GM23338 (cell line): Measurements from ENCODE around the gene NDUFS6.

Experiments
- CTCF ChIP-seq, 2 experiments: fragments of 200-600 bp in 1 of 2; sonication (generic) in 1 of 2; conservative IDR thresholded peaks; 2 replicates each; pipeline versions ENCODE4 v1.5.1 to v1.6.1; 2016 to 2017; ENCODE audit warnings: antibody characterized with exemption in 2 of 2, low read depth in 2 of 2, mild to moderate bottlenecking in 2 of 2, moderate library complexity in 1 of 2
- POLR2AphosphoS5 ChIP-seq: IDR thresholded peaks from 2 replicates; pipeline ENCODE4 v1.6.1; 2016; ENCODE audit warnings: antibody characterized with exemption, low read depth

- TF ChIP-seq POLR2AphosphoS5 (no peak), CTCF (conservative IDR thresholded peaks at IDR 0.05; ENCODE audit: low read depth in 2 of 2) (no peak)
These were observed 39.8 kb upstream of the NDUFS6 start for GRCh38 chr5:1761453-1761755.
